ENCODE measurements around the gene XYLB.
A peak's percentile ranks its signal among the peaks of the same experiment; 100 is the strongest.

Gene XYLB

GRCh38 chr3:38346587-38347410 is at the start of gene XYLB:
TSS of gene XYLB (plus strand) at chr3:38346785. CDS start at chr3:38346869, 84 bp downstream.
- peak; percentile 64 for TF ChIP-seq RAD21 (IDR thresholded peaks at IDR 0.05; ENCODE audit: low read depth)
- no peak for TF ChIP-seq TEAD4 (IDR thresholded peaks at IDR 0.05)
- TF ChIP-seq MAX (IDR thresholded peaks at IDR 0.05): peak; percentile 96
- TF ChIP-seq FOXM1 (IDR thresholded peaks at IDR 0.05; ENCODE audit: borderline replicate concordance, low read depth): no peak
- peak; percentile 57; the same call in 1 of the 2 replicates for TF ChIP-seq YY1 (IDR thresholded peaks at IDR 0.05; ENCODE audit: low read depth)
- no peak for TF ChIP-seq ZBTB7A (IDR thresholded peaks at IDR 0.05; ENCODE audit: low read depth)
- no peak; the same call in 1 of the 2 replicates for TF ChIP-seq TCF12 (IDR thresholded peaks at IDR 0.05; ENCODE audit: low read depth)
- no peak for TF ChIP-seq EGR1 (IDR thresholded peaks at IDR 0.05)
- TF ChIP-seq USF1 (IDR thresholded peaks at IDR 0.05): peak; percentile 77
- no peak for TF ChIP-seq CEBPB (IDR thresholded peaks at IDR 0.05)
- no peak for TF ChIP-seq CREB1 (IDR thresholded peaks at IDR 0.05; ENCODE audit: low read depth)
- no peak for TF ChIP-seq NFIC (IDR thresholded peaks at IDR 0.05)
- TF ChIP-seq REST (IDR thresholded peaks at IDR 0.05; ENCODE audit: low read depth): peak; percentile 49
- peak; percentile 50; the same call in 1 of the 2 replicates for TF ChIP-seq TAF1 (IDR thresholded peaks at IDR 0.05; ENCODE audit: low read depth)
- no peak for TF ChIP-seq EP300 (IDR thresholded peaks at IDR 0.05; ENCODE audit: borderline replicate concordance)

- no peak for TF ChIP-seq RAD21 (IDR thresholded peaks at IDR 0.05; ENCODE audit: low read depth)
- no peak for TF ChIP-seq USF1 (IDR thresholded peaks at IDR 0.05)
- no peak for TF ChIP-seq TAF1 (IDR thresholded peaks at IDR 0.05; ENCODE audit: low read depth)
- TF ChIP-seq TCF12 (IDR thresholded peaks at IDR 0.05; ENCODE audit: low read depth): no peak
- TF ChIP-seq REST (IDR thresholded peaks at IDR 0.05; ENCODE audit: low read depth): no peak
- TF ChIP-seq MAX (IDR thresholded peaks at IDR 0.05): no peak
- no peak for TF ChIP-seq NFIC (IDR thresholded peaks at IDR 0.05)
- no peak for TF ChIP-seq EGR1 (IDR thresholded peaks at IDR 0.05)
- TF ChIP-seq CEBPB (IDR thresholded peaks at IDR 0.05): no peak
Observed at GRCh38 chr3:38297537-38297936, 49.0 kb upstream of the XYLB start.

- TF ChIP-seq EP300 (IDR thresholded peaks at IDR 0.05; ENCODE audit: borderline replicate concordance) (no peak), USF1 (IDR thresholded peaks at IDR 0.05) (no peak), RAD21 (IDR thresholded peaks at IDR 0.05; ENCODE audit: low read depth) (peak; percentile 29; the same call in 1 of the 2 replicates)
Observed at GRCh38 chr3:38297947-38298711, 48.5 kb upstream of the XYLB start.

GRCh38 chr3:38306941-38307340 is 39.6 kb upstream of the XYLB start:
- TF ChIP-seq TCF12 (IDR thresholded peaks at IDR 0.05; ENCODE audit: low read depth) (no peak), EGR1 (IDR thresholded peaks at IDR 0.05) (no peak), ZBTB7A (IDR thresholded peaks at IDR 0.05; ENCODE audit: low read depth) (no peak), NFIC (IDR thresholded peaks at IDR 0.05) (no peak), USF1 (IDR thresholded peaks at IDR 0.05) (no peak), CREB1 (IDR thresholded peaks at IDR 0.05; ENCODE audit: low read depth) (no peak)

- TF ChIP-seq NFIC (IDR thresholded peaks at IDR 0.05) (no peak), FOXM1 (IDR thresholded peaks at IDR 0.05; ENCODE audit: borderline replicate concordance, low read depth) (no peak), REST (IDR thresholded peaks at IDR 0.05; ENCODE audit: low read depth) (no peak), TEAD4 (IDR thresholded peaks at IDR 0.05) (no peak), USF1 (IDR thresholded peaks at IDR 0.05) (no peak), YY1 (IDR thresholded peaks at IDR 0.05; ENCODE audit: low read depth) (no peak), TAF1 (IDR thresholded peaks at IDR 0.05; ENCODE audit: low read depth) (no peak), MAX (IDR thresholded peaks at IDR 0.05) (no peak), ZBTB7A (IDR thresholded peaks at IDR 0.05; ENCODE audit: low read depth) (no peak), TCF12 (IDR thresholded peaks at IDR 0.05; ENCODE audit: low read depth) (no peak), EP300 (IDR thresholded peaks at IDR 0.05; ENCODE audit: borderline replicate concordance) (no peak), RAD21 (IDR thresholded peaks at IDR 0.05; ENCODE audit: low read depth) (no peak), EGR1 (IDR thresholded peaks at IDR 0.05) (no peak), CEBPB (IDR thresholded peaks at IDR 0.05) (no peak)
Observed at GRCh38 chr3:38307599-38307998, 39.0 kb upstream of the XYLB start.

Measured in Ishikawa (cell line).